AG04450 (cell line): ENCODE data around the gene CAMK2D. TPM values are rescaled to one million over a fixed set of nuclear protein-coding genes. Genes with fewer than 3 reads are reported as not detected.
A peak's percentile ranks its signal among the peaks of the same experiment; 100 is the strongest.

Source experiments
- CTCF ChIA-PET: fragments of 300-600, 350-600 bp; formaldehyde crosslinking; extraction: SDS; loops from one replicate; lab custom pipeline; 2022; ENCODE audit warnings: antibody characterized with exemption, inconsistent platforms; lab: Charles Lee
- POLR2A ChIA-PET: fragments of 350-600 bp; formaldehyde crosslinking; extraction: SDS; loops from one replicate; lab custom pipeline; 2021; ENCODE audit warnings: antibody characterized with exemption, inconsistent platforms; lab: Yijun Ruan, JAX
- DNase-seq: peaks from one replicate; pipeline ENCODE4 v3.0.0-alpha.2; 2011; ENCODE audit warnings: low read depth, low spot score
- H3K27ac ChIP-seq: one replicate; pipeline ENCODE4 v1.5.1; 2012; ENCODE audit warnings: low read depth, low read length, control low read depth
- H3K27me3 ChIP-seq: one replicate; pipeline ENCODE4 v1.6.0; 2012; ENCODE audit warnings: low read length; ENCODE audit not compliant: control insufficient read depth, insufficient read depth
- H3K4me3 ChIP-seq: 2 replicates; pipeline ENCODE4 v1.5.1; 2011; ENCODE audit warnings: mild to moderate bottlenecking, low read depth, low read length, control low read depth
- H3K9me3 ChIP-seq: 2 replicates; pipeline ENCODE4 v1.5.1; 2012; ENCODE audit warnings: low read length; ENCODE audit not compliant: control insufficient read depth, insufficient read depth
- CTCF ChIP-seq: IDR thresholded peaks from 2 replicates; pipeline ENCODE4 v1.5.1; 2011; ENCODE audit warnings: low read depth, low read length, control low read depth, inconsistent platforms
- polyA plus RNA-seq: library from polyadenylated mRNA; depleted of rRNA; stranded (reverse); fragments of >200 nt; gene quantifications from 2 replicates; pipeline ENCODE4 v1.2.3, GENCODE V29; 2011

CAMK2D gene
- polyA plus RNA-seq, 1 experiment: 105 TPM

- Histone ChIP-seq H3K27me3 (no peaks in the 10 kb centered on the region), H3K4me3 (no peak overlapping the region), H3K9me3 (no peaks in the 10 kb centered on the region), H3K27ac (no peak overlapping the region)
- CTCF ChIA-PET: no interaction called here
- POLR2A ChIA-PET: no interaction called here
- DNase-seq: no peak
- no peak for TF ChIP-seq CTCF
Observed at GRCh38 chr4:113553082-113553481, 208.5 kb downstream of the CAMK2D start.

GRCh38 chr4:113550510-113550909, 211.0 kb downstream of the CAMK2D start:
- H3K27me3 ChIP-seq: no peaks in the 10 kb centered on the region
- H3K27ac ChIP-seq: no peak overlapping the region
- no peak for TF ChIP-seq CTCF
- CTCF ChIA-PET: interaction anchor here (1.0 to 1.2 kb wide), 2 partner anchors 10 to 156 kb away, joined by 3 read pairs; no protein-coding TSS in a partner anchor
- DNase-seq: no peak
- H3K9me3 ChIP-seq: no peaks in the 10 kb centered on the region
- no peak overlapping the region for H3K4me3 ChIP-seq
- POLR2A ChIA-PET: no interaction called here

- ChIA-PET CTCF (interaction anchor here (0.6 to 2.1 kb wide), 51 partner anchors 9 to 830 kb away, joined by 3 to 32 read pairs (median 4); no protein-coding TSS in a partner anchor), POLR2A (interaction anchor here (0.6 to 1.1 kb wide), 2 partner anchors 213 to 411 kb away, joined by 3 to 4 read pairs; no protein-coding TSS in a partner anchor)
- no peak for DNase-seq
- H3K27me3 ChIP-seq: no peaks in the 10 kb centered on the region
- no peak overlapping the region for H3K4me3 ChIP-seq
- no peak overlapping the region for H3K27ac ChIP-seq
- no peak for TF ChIP-seq CTCF
- no peaks in the 10 kb centered on the region for H3K9me3 ChIP-seq
Observed at GRCh38 chr4:113548303-113548702, 213.2 kb downstream of the CAMK2D start.

- H3K4me3 ChIP-seq: no peak overlapping the region
- H3K27ac ChIP-seq: no peak overlapping the region
- ChIA-PET CTCF (interaction anchor here (0.5 to 2.1 kb wide), 55 partner anchors 8 to 831 kb away, joined by 3 to 32 read pairs (median 4); no protein-coding TSS in a partner anchor), POLR2A (interaction anchor here (0.6 to 1.1 kb wide), 2 partner anchors 213 to 412 kb away, joined by 3 to 4 read pairs; no protein-coding TSS in a partner anchor)
- DNase-seq: peak; percentile 77
- H3K9me3 ChIP-seq: no peaks in the 10 kb centered on the region
- no peaks in the 10 kb centered on the region for H3K27me3 ChIP-seq
- TF ChIP-seq CTCF: peak; percentile 96
Observed at GRCh38 chr4:113547487-113548042, 214.0 kb downstream of the CAMK2D start.

GRCh38 chr4:113541933-113542332, 219.6 kb downstream of the CAMK2D start:
- DNase-seq: no peak
- no peaks in the 10 kb centered on the region for H3K27me3 ChIP-seq

More at GRCh38 chr4:113541933-113542332, 219.6 kb downstream of the CAMK2D start:
- ChIA-PET POLR2A (no interaction called here), CTCF (interaction anchor here (0.7 kb wide), 1 partner anchor 32 kb away, joined by 3 read pairs; no protein-coding TSS in a partner anchor)
- no peak overlapping the region for H3K4me3 ChIP-seq
- no peak for TF ChIP-seq CTCF
- no peak overlapping the region for H3K27ac ChIP-seq
- no peaks in the 10 kb centered on the region for H3K9me3 ChIP-seq
